HG03442 (cell line): Measurements from ENCODE around the gene NTSR1.

Experiments used
- ATAC-seq: cut with Tn5 transposase; IDR thresholded peaks from one replicate; pipeline ENCODE4 v1.9.1; 2021; ENCODE audit warnings: mild to moderate bottlenecking, moderate library complexity; ENCODE audit not compliant: unreplicated experiment

NTSR1 gene

DNA sequence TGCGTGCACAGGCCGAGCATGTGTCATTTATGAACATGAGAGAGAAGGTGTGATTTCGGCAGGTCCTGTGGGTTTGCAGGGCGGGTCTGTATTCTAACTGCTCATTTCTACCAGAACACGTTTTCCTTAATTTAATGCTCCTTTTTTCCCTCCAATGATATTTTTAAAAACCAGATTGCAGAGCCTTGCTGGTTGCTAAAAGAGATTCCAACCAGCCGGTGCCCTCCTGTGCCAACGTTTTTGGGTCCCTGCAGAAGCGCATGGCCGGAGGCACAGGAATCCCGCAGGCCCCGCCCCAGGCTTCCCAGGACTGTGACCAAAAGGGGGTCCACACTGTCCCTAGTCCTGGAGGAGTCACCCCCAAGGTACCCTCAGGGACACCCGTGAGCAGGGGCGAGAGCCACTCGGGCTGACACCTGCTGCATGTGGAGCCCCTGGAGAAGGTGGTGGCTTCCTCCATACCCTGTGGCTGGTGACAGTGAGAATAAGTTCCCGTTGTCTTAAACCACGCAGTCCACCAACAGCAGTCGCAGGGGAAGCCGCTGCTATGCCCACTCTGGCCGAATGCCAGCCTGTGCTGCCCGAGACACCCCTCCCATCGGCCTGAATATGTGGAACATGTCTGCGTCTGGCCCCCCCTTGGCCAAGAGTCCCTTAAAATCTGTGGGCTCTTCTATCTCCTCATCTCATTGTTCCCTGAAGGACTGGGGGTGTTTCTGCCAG lies 15.7 kb upstream of the NTSR1 start:
- no peak for ATAC-seq

DNA sequence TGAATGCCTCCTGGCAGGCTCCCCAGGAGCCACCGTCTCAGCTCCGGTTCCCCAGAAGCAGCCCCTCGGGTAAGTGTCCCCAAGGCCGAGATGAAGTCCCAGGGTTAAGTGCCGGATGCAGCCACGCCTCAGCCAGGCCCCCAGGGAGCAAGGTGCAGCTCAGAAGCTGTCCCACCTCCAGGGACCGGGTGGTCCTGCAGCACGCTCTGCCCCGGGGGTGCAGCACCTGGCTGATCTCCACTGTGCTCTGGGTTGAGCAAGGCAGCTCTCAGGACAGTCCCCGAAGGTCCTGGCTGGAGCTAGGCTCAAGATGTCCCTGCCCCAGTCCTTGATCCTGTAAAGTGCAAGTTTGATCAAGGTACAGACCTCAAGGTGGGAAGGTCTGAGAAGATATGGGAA lies 15.1 kb upstream of the NTSR1 start:
- no peak for ATAC-seq

DNA sequence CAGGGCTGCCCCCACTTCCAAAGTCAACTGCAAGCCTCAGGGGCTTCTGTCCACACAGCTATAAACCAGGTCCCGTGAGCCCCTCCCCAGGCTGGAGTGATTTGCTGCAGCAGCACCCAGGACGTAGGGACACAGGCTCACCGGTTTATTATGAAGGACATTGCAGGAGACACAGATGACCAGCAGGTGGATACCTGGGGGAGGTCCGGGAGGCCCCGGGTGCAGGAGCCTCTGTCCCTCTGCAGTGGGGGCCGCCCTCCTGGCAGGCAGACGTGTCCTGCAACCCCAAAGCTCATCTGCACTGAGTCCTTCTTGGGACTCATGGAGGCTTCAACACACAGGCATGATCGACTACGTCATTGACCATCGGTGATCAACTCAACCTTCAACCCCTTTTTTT lies 14.5 kb upstream of the NTSR1 start:
- ATAC-seq = no peak

DNA sequence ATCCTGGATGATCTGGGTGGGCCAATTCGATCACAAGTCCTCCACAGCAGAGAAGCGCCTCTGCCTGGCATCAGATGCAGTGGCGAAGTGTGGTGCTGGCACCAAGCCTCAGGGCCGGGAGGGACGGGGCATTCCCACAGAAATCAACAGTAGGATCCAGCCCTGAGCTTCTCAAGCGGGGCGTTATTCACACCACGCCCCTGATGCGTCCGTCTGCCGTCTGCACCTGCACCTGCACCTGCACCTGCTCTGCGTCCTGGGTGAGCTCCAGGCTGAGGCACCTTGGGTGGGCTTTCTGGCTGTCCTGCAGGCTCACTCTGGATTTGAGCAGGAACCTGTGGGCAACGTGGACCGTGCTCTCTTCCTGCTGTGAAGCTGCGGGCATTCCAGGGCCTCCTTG lies 13.8 kb upstream of the NTSR1 start:
- no peak for ATAC-seq

DNA sequence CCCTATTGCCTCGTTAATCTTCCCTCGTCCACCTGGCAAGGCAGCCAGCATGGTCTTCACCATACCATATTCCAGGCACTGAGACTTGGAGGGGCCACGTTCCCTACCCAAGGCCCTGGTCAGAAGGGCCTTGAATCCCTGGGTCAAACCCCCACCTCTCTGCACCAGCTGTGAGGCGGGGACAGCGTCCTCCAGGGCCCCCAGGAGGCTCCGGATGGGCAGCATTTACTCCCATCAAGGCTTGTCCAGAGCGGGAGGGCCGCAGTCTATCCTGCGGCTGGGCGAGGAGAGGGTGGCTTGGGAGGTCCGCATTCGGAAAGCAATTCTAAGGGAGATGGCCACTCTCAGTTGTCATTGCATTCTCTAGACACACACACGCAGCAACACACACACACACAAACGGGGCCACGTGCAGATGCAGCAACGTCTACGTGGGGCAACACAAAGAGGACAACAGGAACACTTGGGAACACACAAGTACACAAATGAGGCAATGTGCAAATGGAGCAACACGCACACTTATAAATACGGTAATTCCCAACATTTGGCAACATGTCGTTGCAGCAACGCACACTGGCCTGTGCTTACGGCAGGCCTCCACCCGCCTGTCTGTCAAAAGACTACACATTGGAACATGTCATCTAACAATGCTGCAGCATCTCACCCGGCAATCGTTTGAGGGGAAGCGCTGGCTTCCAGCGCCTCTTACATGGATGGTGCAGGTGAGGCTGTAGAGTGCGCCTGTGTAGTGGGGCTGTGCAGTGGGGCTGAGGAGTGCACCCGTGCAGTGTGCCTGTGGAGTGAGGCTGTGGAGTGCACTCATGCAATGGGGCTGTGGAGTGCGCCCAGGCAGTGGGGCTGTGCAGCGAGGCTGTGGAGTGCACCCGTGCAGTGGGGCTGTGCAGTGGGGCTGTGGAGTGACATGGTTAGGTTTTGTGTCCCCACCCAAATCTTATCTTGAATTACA lies 12.9 kb upstream of the NTSR1 start:
- no peak for ATAC-seq

DNA sequence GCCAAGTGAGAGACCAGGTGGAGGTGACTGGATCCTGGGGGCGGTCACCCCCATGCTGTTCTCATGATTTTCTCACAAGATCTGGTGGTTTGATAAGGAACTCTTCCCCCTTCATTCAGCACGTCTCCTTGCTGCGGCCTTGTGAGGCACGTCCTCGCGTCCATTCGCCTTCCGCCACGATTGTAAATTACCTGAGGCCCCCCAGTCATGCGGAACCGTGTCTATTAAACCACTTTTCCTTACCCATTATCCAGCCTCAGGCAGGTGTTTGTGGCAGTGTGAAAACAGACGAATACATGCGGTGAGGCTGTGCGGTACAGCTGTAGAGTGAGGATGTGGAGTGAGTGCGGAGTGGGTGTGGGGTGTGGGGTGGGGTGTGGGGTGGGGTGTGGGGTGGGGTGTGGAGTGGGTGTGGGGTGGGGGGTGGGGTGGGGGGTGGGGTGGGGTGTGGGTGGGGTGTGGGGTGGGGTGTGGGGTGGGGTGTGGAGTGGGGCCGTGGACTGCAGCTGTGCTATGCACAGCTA lies 12.1 kb upstream of the NTSR1 start:
- no peak for ATAC-seq

DNA sequence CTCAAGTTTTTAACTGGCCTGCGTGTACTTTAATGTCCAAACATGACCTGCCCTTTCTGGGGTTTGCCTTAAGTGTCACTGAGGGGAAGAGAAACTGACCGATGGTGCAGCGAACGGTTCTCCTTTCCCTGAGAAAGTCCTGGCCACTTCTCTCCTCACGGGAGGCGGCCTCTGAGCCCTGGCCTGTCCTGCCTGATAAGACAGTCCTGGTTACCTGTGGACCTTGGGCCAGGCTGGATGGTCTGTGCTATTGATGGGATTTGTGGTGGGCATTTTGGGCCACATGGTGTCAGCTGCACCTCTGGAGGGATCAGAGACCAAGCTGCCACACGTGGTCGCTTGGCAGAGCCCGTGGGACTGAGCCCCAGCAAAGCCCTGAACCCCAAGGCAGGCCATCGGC lies 11.6 kb upstream of the NTSR1 start:
- ATAC-seq = no peak

DNA sequence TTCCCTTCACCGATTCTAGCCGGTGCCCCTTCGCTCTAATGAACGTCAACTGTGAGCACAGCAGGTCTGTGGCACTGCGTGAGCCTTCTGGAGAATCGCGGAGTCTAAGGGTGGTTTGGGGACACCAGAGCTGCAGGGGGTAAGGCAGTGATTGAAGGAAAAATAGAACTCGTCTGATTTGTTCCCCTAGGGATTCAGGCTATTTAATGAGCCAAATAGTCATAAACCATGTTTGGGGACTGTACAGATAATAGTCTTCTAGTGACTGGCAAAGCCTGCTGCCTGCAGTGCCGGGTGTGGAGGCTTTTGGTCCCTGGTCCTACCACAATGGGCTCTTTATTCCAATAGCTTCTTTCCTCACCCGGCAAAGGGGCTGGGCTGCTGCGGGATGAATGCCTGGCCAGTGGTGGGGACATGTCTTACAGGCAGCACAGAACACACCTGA lies 11.1 kb upstream of the NTSR1 start:
- ATAC-seq = no peak

DNA sequence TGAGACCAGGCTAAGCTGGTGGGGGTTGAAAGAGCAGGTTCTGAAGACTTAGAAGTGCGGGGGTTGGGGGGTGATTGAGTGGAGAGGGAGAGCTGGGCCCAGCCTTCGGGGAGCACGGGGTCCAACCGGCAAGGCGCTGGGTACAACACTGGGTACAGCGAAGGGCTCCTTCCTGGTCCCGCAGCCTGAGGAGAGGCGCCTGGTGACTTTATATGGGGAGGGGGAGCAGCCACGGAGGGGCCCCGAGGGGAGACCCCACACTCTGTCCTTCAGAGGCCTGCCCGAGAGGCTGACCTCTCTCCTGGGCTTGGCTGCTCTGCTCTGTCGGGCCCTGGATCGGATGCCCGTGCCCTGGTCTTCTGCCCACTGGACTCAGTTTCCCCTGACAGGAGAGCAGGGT lies 10.4 kb upstream of the NTSR1 start:
- ATAC-seq = no peak

DNA sequence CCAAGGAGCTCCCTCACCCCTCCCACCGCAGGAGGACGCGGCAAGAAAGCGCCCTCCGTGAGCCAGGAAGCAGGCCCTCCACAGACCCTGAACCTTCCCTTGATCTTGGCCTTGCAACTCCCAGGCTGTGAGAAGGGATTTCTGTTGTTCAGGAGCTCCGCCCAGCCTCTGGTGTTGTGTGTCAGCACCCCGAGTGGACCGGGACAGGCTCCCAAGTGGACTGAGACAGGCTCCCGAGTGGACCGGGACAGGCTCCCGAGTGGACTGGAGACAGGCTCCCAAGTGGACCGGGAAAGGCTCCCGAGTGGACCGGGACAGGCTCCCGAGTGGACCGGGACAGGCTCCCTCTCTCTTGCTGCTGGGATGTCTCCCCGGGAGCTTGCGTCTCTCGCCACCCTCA lies 9.3 kb upstream of the NTSR1 start:
- ATAC-seq = no peak

DNA sequence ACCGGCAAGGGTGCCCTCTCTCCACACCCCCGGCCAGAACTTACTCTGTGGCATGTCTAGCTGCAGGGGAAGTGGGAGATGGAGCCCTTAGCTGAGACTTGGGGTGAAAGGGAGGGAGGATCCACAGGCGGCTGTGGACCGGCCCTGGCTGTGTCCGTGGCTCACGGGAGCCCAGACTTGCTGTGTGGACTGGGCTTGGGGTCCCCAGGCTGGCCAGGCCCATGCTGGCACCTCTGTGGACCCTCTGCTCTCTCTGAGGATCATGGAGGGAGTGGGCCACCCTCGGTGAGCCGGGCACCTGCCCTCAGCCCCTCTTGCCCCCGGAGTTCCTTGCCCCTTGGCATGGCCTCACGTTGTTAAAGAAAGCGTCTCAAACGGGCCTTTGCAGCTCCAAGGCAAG lies 8.9 kb upstream of the NTSR1 start:
- no peak for ATAC-seq

DNA sequence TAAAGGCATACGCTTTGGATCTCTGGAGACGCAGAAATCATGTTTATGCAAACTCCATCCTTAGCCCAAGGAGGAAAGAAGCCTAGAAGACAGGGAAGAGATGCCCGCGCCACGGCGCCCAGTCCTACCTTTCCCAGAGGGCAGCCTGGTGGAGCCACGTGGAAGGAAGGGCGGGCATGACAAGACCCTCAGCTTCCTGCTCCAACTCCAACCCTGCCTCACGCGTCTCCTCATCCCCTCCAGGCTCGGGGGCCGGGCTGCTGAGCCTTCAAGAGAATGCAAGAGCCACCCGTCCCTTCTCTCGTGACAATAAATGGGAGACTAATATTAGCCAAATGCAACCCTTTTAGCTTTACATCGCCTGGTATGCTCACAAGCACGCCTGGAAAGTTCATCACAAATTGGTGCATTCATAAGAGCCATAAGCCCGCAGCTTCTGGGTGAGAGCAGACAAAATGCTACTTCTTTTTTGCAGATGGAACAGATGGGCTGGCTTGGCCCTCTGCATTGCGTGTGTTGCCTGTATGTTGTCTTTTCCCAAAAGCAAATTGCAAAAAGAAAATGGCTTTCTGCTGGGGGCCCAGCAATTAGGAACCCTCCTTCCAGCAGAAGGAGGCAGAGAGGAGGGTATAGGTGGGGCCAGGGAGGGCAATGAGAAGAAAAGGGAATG lies 8.2 kb upstream of the NTSR1 start:
- no peak for ATAC-seq

DNA sequence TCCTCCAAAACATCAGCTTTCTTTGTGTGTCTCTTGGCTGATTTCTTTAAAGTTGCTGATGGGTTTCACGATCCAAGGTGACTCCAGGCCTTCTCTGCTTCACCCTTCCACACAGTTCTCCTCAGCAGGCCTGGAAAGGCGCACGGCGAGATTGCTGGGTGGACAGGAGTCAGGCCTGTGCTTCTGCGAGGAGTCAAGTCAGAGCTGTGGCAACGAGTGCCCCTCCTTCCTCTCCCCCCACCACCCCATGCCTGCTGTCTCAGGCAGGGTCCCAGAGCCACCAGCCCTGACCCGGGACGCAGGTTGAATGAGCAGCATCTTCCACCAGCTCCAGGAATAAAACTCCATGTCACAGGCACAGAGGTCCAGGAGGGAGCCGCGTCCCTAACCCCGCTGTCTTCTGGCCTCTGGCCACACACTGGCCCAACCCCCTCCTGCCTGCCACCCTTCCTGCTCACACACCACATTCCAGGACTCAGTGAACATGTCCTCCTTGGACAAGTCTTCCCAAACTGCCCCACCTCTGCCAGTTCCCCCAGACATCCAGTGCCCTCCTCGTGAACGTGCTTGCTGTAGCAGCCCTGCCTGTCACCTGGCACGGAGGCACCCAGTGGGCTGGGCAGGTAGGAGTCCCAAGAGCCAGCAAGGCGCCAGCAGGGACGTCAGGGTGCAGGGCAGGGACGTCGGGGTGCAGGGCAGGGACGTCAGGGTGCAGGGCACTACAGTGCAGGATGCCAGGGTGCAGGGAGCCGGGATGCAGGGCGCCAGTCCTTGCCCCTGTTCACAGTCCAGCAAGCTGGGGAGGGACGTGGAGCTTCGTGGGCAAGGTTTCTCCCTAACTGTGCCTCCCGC lies 7.2 kb upstream of the NTSR1 start:
- no peak for ATAC-seq

DNA sequence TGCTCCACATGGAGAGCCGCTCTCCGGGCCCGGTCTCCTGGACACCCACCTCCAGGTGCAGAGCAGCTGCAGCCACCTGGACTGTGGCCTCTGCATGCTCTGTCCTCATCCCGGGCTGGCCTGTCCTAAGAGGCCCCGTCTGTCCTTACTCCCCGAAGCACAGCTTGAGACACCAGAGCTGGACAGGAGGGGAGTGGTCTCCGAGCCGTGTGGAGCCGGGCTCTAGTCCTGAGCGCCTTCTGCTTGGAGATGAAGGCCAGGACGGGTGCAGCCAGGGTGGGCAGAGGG lies 6.7 kb upstream of the NTSR1 start:
- ATAC-seq = no peak

DNA sequence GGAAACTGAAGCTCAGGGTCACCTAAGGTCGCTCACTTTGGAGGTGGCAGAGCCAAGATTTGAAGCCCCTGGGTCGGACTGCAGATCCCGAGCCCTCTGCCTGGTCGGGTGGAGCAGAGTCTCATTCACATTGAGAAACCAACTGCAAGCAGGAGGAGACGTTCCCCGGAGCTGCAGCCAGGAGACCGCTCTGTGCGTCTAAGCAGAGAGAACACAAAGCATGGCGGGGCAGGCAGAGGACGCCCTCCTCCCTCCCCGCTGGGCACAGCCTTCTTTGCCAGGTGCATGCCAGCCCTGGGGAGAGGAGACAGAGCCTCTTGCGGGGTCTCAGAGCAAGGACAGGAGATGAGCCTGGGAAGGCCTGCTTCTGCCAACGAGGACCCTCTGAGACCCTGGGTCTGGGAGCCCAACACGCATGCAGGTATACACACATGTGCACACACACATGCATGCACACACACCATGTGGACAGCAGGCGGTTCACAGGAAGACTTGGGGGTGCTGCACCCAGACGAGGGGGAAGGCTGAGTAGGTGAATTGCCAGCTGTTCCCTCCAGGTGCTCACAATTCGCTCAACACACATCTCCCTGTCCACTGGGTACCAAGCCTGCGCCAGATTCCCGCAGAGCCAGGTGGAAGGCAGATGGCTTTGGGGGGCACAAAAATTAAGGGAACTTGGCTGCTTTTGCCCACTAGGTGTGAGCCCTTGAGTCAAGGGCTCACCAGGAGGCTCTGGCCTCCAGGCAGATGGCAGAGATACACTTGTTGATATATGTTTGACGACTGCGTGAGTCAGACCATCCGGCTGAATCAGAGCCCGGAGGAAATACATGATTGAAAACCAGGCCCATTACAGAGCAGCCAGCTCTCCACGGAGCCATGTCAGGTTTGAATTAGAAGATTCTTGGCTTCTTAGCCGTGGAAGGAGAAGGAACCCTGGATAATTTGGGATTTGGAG lies 5.5 kb upstream of the NTSR1 start:
- ATAC-seq = no peak

DNA sequence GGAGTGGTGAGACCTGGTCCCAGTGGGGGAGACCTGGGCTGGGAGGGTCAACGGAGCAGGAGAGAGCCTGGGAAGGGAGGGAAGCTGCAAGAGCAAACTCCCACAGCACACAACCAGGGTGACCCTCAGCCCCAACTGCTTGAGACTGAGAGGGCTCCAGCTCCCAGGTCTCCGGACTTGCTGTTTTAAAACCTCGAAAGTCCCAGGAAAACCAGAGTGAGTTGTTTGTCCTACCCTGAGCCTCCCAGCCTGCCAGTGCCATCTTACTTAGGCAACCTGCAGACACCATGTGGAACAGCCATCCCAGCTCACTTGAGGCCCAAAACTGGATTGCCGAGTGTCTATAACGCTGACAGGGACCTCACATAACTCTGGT lies 4.8 kb upstream of the NTSR1 start:
- no peak for ATAC-seq

DNA sequence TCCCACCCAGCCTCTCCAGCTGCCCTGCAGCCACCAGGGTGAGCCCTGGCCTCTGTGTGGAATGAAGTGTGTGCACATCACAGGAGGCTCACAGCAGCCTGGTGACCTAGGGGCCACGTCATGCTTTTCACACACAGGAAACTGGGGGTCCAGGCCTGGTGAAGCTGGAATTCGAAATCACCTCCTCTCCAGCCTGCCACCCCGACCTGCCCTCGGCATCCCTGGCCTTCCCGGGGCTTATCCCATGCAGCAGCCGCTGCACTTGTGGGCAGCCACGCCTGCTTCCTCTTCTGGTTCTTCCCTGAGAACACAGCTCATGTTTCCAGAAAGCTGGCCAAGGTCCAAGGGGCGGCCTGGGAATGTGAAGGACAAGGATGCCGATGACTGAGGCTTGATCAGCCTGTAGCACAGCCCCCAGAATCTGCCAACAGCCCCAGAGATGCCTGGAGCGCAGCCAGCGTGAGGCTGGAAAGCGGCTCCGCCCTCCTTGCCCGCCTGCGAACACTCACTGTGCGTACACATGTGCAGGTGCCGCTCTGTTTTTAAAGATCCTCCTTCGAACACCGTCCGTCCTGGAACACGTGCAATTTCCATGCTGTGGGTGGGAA lies 4.2 kb upstream of the NTSR1 start:
- no peak for ATAC-seq

DNA sequence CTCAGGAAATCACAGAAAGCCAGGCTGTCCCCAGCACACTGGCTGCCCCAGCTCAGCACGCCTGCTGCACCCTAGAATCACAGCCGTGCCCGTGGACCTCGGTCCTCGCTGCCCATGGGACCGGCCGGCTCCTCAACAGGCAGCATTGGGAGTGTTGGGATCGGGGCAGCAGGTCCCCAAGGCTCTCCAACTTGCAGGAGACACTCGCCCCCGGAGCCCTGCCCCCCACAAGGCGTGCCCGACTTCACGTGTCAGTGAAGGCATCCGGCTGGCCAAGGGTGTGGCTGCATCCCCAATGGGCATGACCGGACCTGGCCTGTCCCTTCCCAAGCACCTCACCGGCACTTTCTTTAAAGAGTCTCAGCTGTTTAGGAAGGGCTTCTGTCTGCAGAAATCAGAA lies 3.0 kb upstream of the NTSR1 start:
- ATAC-seq = no peak

DNA sequence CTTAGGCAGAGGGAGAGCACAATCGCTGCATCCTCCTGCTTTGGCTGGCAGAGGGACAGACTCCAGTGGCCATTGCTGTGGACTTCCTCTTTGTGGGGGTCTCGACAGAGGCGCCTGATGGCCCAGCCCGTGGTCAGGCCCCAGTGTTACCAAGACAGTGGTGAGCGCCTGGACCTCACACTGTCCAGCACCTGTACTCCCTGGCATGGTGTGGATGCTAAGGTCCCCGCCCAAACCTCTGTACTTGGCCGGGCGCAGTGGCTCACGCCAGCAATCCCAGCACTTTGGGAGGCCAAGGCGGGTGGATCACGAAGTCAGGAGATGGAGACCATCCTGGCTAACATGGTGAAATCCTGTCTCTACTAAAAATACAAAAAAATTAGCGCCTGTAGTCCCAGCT lies 2.3 kb upstream of the NTSR1 start:
- no peak for ATAC-seq
